Ascending aorta (tissue), 2 donors: Measurements from ENCODE around the gene LAMB1. TPM values are rescaled to one million over a fixed set of nuclear protein-coding genes. Genes with fewer than 3 reads are reported as not detected.
"Not testable (repeated sequence)": the region's sequence is repeated elsewhere in the genome, so short reads cannot be mapped to it uniquely, and the experiment has no call there.

Experiments
- DNase-seq, 2 donors: peaks; one replicate each; pipeline ENCODE4 v3.0.0-alpha.2; 2019; ENCODE audit warnings: low spot score in 2 of 2
- H3K27ac ChIP-seq, 2 donors: fragments of 200-600 bp; sonication (generic); one replicate each; pipeline ENCODE4 v1.5.1; 2016 to 2017; ENCODE audit warnings: mild to moderate bottlenecking in 1 of 2
- H3K27me3 ChIP-seq: fragments of 200-600 bp; sonication (generic); one replicate; pipeline ENCODE4 v1.5.1; 2017
- H3K36me3 ChIP-seq, 2 donors: fragments of 200-600 bp; sonication (generic); one replicate each; pipeline ENCODE4 v1.5.1; 2016
- H3K4me1 ChIP-seq, 2 donors: fragments of 200-600 bp; sonication (generic); one replicate each; pipeline ENCODE4 v1.5.1; 2016 to 2017; ENCODE audit warnings: mild to moderate bottlenecking in 1 of 2
- H3K4me3 ChIP-seq, 2 donors: fragments of 200-600 bp; sonication (generic); one replicate each; pipeline ENCODE4 v1.5.1; 2016 to 2017; ENCODE audit warnings: mild to moderate bottlenecking in 1 of 2
- H3K9me3 ChIP-seq, 2 donors: fragments of 200-600 bp; sonication (generic); one replicate each; pipeline ENCODE4 v1.5.1; 2016
- CTCF ChIP-seq, 3 experiments: fragments of 200-600 bp in 2 of 3; fragments of 450-650 bp in 1 of 3; sonication (generic) in 2 of 3; IDR thresholded peaks; one replicate each; pipeline ENCODE4 v1.5.1; 2016 to 2019; ENCODE audit warnings: antibody characterized with exemption in 3 of 3, mild to moderate bottlenecking in 1 of 3, moderate library complexity in 1 of 3
- intact Hi-C: fragments of 100-400 bp; cut with DNase I; formaldehyde crosslinking; loops from one replicate; pipeline ENCODE4 v1.15.1; 2023
- total RNA-seq: library from RNA; depleted of rRNA; stranded (reverse); fragments of >200 nt; gene quantifications from one replicate; pipeline ENCODE4 v1.1.0, GENCODE V29; 2016

The LAMB1 gene
- total RNA-seq, 1 donor from 2014 or later: 198 TPM

- Histone ChIP-seq H3K36me3 (no peaks in the 10 kb centered on the region), H3K4me3 (no peak overlapping the region), H3K9me3 (no peaks in the 10 kb centered on the region), H3K4me1 (peaks cover 0 to 7% of the 10 kb centered on the region in 2 donors), H3K27me3 (no peaks in the 10 kb centered on the region), H3K27ac (no peak overlapping the region)
- intact Hi-C loops: no loop called here
- no peak for TF ChIP-seq CTCF (IDR thresholded peaks at IDR 0.05)
- no peak for DNase-seq
Measured at GRCh38 chr7:108034586-108034985, 31.6 kb upstream of the LAMB1 start.

- H3K27me3 ChIP-seq: no peaks in the 10 kb centered on the region
- no peak for DNase-seq
- TF ChIP-seq CTCF (IDR thresholded peaks at IDR 0.05): no peak
- no peak overlapping the region for H3K27ac ChIP-seq
- no peak overlapping the region for H3K4me3 ChIP-seq
- H3K36me3 ChIP-seq: no peaks in the 10 kb centered on the region
- H3K4me1 ChIP-seq: peaks cover 0 to 7% of the 10 kb centered on the region in 2 donors
- H3K9me3 ChIP-seq: no peaks in the 10 kb centered on the region
- intact Hi-C loops: no loop called here
Measured at GRCh38 chr7:108033776-108034497, 31.0 kb upstream of the LAMB1 start.

- H3K36me3 ChIP-seq, H3K4me3 ChIP-seq, H3K4me1 ChIP-seq, H3K27ac ChIP-seq, H3K27me3 ChIP-seq, intact Hi-C loops, DNase-seq, H3K9me3 ChIP-seq: not testable (repeated sequence)
Measured at GRCh38 chr7:108033309-108033708, 30.3 kb upstream of the LAMB1 start.

GRCh38 chr7:108030516-108030915, 27.6 kb upstream of the LAMB1 start:
- H3K27me3 ChIP-seq: no peaks in the 10 kb centered on the region
- H3K9me3 ChIP-seq: no peaks in the 10 kb centered on the region
- peaks cover 0 to 15% of the 10 kb centered on the region in 2 donors for H3K4me1 ChIP-seq
- no peak overlapping the region for H3K4me3 ChIP-seq
- DNase-seq: no peak
- intact Hi-C loops: no loop called here
- H3K27ac ChIP-seq: peak overlapping the region; percentile 56 to 59
- no peaks in the 10 kb centered on the region for H3K36me3 ChIP-seq
- no peak for TF ChIP-seq CTCF (IDR thresholded peaks at IDR 0.05)

- no peak overlapping the region for H3K4me3 ChIP-seq
- no peaks in the 10 kb centered on the region for H3K36me3 ChIP-seq
- TF ChIP-seq CTCF (IDR thresholded peaks at IDR 0.05): no peak
- intact Hi-C loops: loop anchor here (5.0 kb wide), 1 partner anchor 137 kb away; the partner anchor contains the start of gene DLD
- H3K27ac ChIP-seq: peak overlapping the region; percentile 56 to 59
- peaks cover 0 to 15% of the 10 kb centered on the region in 2 donors for H3K4me1 ChIP-seq
- H3K9me3 ChIP-seq: no peaks in the 10 kb centered on the region
- DNase-seq: no peak
- no peaks in the 10 kb centered on the region for H3K27me3 ChIP-seq
Measured at GRCh38 chr7:108029034-108029433, 26.1 kb upstream of the LAMB1 start.

- no peak for TF ChIP-seq CTCF (IDR thresholded peaks at IDR 0.05)
- H3K27me3 ChIP-seq: no peaks in the 10 kb centered on the region
- intact Hi-C loops: loop anchor here (5.0 kb wide), 1 partner anchor 136 kb away; the partner anchor contains the start of gene DLD
- DNase-seq: no peak
- H3K9me3 ChIP-seq: no peaks in the 10 kb centered on the region
- H3K4me3 ChIP-seq: no peak overlapping the region
- H3K27ac ChIP-seq: no peak overlapping the region
- no peaks in the 10 kb centered on the region for H3K36me3 ChIP-seq
- peaks cover 0 to 15% of the 10 kb centered on the region in 2 donors for H3K4me1 ChIP-seq
Measured at GRCh38 chr7:108028111-108028510, 25.1 kb upstream of the LAMB1 start.
